Naive thymus-derived CD4-positive, alpha-beta T cell (primary cell): ENCODE data around the gene SIRPA. TPM values are rescaled to one million over a fixed set of nuclear protein-coding genes. Genes with fewer than 3 reads are reported as not detected.
A peak's percentile ranks its signal among the peaks of the same experiment; 100 is the strongest.

Experiments used
- ATAC-seq: fragments of 150-1000 bp; cut with Tn5 transposase; 2 replicates; pipeline ENCODE4 v1.10.0; 2021; ENCODE audit warnings: mild to moderate bottlenecking, moderate library complexity
- CTCF ChIA-PET: fragments of 350-600 bp; sonication (Branson Sonifier 250); formaldehyde crosslinking; loops from one replicate; lab custom pipeline; 2021; ENCODE audit warnings: antibody characterized with exemption; lab: Charles Lee
- POLR2A ChIA-PET: fragments of 350-600 bp; sonication (Branson Sonifier 250); formaldehyde crosslinking; loops from one replicate; lab custom pipeline; 2021; ENCODE audit warnings: antibody characterized with exemption, inconsistent platforms; lab: Charles Lee
- DNase-seq, 9 donors: peaks; one replicate each; pipeline versions ENCODE4 v3.0.0 to v3.0.0-alpha.2; 2020 to 2022; ENCODE audit warnings: mixed read lengths in 1 of 9
- H3K27ac ChIP-seq: one replicate; pipeline ENCODE4 v1.7.0; 2013; ENCODE audit warnings: mild to moderate bottlenecking, low read depth, low read length, moderate library complexity
- H3K27me3 ChIP-seq, 2 donors: one replicate each; pipeline ENCODE4 v1.7.0; 2013; ENCODE audit warnings: low read length in 2 of 2, mild to moderate bottlenecking in 2 of 2, moderate library complexity in 2 of 2; ENCODE audit not compliant: control insufficient read depth in 2 of 2, insufficient read depth in 2 of 2
- H3K36me3 ChIP-seq, 3 experiments: 1 replicate in 2 of 3; 2 replicates in 1 of 3; pipeline ENCODE4 v1.7.0; 2013; ENCODE audit warnings: low read length in 3 of 3, mild to moderate bottlenecking in 3 of 3, moderate library complexity in 1 of 3; ENCODE audit not compliant: insufficient read depth in 3 of 3, control insufficient read depth in 2 of 3
- H3K4me1 ChIP-seq, 2 donors: one replicate each; pipeline ENCODE4 v1.7.0; 2013; ENCODE audit warnings: low read length in 2 of 2, mild to moderate bottlenecking in 2 of 2, moderate library complexity in 1 of 2; ENCODE audit not compliant: control insufficient read depth in 2 of 2, insufficient read depth in 2 of 2
- H3K4me3 ChIP-seq: 2 replicates; pipeline ENCODE4 v1.7.0; 2013; ENCODE audit warnings: mild to moderate bottlenecking, low read length
- H3K9me3 ChIP-seq, 3 experiments: 1 replicate in 2 of 3; 2 replicates in 1 of 3; pipeline ENCODE4 v1.7.0; 2013; ENCODE audit warnings: low read length in 3 of 3; ENCODE audit not compliant: control insufficient read depth in 2 of 3
- H3K27ac Mint-ChIP-seq, 9 donors: one replicate each; pipeline ENCODE4 v1.8.0; 2020 to 2022; ENCODE audit warnings: mixed read lengths in 9 of 9, mild to moderate bottlenecking in 8 of 9, moderate library complexity in 5 of 9, inconsistent platforms in 2 of 9
- H3K27me3 Mint-ChIP-seq, 5 donors: one replicate each; pipeline ENCODE4 v1.8.0; 2021 to 2022; ENCODE audit warnings: mixed read lengths in 5 of 5, mild to moderate bottlenecking in 1 of 5
- H3K36me3 Mint-ChIP-seq, 5 donors: one replicate each; pipeline ENCODE4 v1.8.0; 2020 to 2022; ENCODE audit warnings: mixed read lengths in 5 of 5, mild to moderate bottlenecking in 3 of 5, inconsistent platforms in 1 of 5
- H3K4me1 Mint-ChIP-seq, 7 donors: one replicate each; pipeline ENCODE4 v1.8.0; 2020 to 2022; ENCODE audit warnings: mixed read lengths in 7 of 7, mild to moderate bottlenecking in 3 of 7, inconsistent platforms in 1 of 7
- H3K4me3 Mint-ChIP-seq, 10 donors: one replicate each; pipeline ENCODE4 v1.8.0; 2020 to 2022; ENCODE audit warnings: mild to moderate bottlenecking in 10 of 10, mixed read lengths in 10 of 10, moderate library complexity in 6 of 10, inconsistent platforms in 2 of 10
- H3K9me3 Mint-ChIP-seq, 11 donors: one replicate each; pipeline ENCODE4 v1.8.0; 2020 to 2022; ENCODE audit warnings: mixed read lengths in 11 of 11, mild to moderate bottlenecking in 4 of 11, inconsistent platforms in 1 of 11, moderate library complexity in 1 of 11
- intact Hi-C, 2 donors: fragments of 100-400 bp; cut with micrococcal nuclease; formaldehyde crosslinking; loops; one replicate each; pipeline ENCODE4 v1.15.1; 2023
- polyA plus RNA-seq, 2 donors: library from polyadenylated mRNA; unstranded; fragments of 300-500 nt; fragmentation: Illumina TruSeq; gene quantifications; one replicate each; pipeline ENCODE4 v1.2.3, GENCODE V29; 2021
- total RNA-seq, 6 experiments: library from RNA in 5 of 6; stranded (reverse) in 5 of 6; gene quantifications; 1 replicate in 5 of 6; 2 replicates in 1 of 6; pipeline ENCODE4 v1.2.3 and lab custom pipeline; 2021 to 2026

The SIRPA gene
- total and polyA plus RNA-seq, 7 experiments from 2014 or later = 1.7 to 42.9 (median 3.6) TPM; not detected in 3

DNA sequence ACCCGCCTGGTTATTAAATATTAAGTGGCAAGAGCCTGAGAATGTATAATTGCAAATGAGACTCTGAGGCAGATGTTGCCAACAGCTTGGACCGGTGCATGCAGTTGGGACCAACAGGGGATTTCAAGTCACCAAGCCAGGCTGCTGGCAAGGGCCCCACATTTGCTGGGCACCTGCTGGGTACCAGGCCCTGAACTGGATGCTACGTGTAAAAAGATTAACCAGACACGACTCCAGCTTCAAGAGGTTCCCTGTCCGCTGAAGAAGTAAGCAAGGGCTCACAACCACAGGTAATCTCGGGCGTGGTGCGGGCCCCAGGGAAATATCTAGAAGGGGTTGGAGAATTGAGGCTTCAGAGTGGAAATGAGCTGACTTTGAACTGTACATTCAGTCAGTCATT, 13.2 kb upstream of the SIRPA start:
- H3K27ac Mint-ChIP-seq = no peak overlapping the region
- peaks cover 0 to 19% (median 4%) of the 10 kb centered on the region in 5 donors for H3K27me3 Mint-ChIP-seq
- ChIA-PET POLR2A (no interaction called here), CTCF (no interaction called here)
- no peaks in the 10 kb centered on the region for H3K36me3 ChIP-seq
- H3K4me1 ChIP-seq = no peaks in the 10 kb centered on the region
- no peak overlapping the region for H3K4me3 Mint-ChIP-seq
- no peaks in the 10 kb centered on the region for H3K27me3 ChIP-seq
- ATAC-seq (no peak), DNase-seq (no peak)
- H3K27ac ChIP-seq = no peak overlapping the region
- no peaks in the 10 kb centered on the region for H3K9me3 Mint-ChIP-seq
- intact Hi-C loops = no loop called here
- no peaks in the 10 kb centered on the region for H3K36me3 Mint-ChIP-seq
- no peaks in the 10 kb centered on the region for H3K9me3 ChIP-seq
- peaks cover 3 to 24% (median 16%) of the 10 kb centered on the region in 7 donors for H3K4me1 Mint-ChIP-seq
- H3K4me3 ChIP-seq = no peak overlapping the region

DNA sequence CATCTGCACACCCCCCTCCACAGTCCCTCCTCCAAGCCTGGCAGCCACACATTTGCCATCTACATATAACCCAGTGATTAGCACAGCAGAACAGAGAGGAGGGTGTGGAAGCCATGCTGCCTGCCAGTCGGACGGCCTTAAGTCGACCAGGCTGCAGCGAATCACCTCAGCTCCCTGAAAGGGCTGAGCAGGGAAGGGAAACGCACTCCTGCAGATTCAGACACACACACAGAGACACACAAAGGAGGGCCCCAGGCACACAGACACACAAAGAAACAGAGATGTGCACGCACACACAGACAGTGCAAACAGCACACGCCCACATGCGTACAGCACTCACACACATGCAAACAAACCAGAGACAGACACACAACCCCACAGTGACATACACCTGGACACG, 11.2 kb upstream of the SIRPA start:
- H3K27me3 ChIP-seq = no peaks in the 10 kb centered on the region
- intact Hi-C loops = no loop called here
- H3K4me1 ChIP-seq = no peaks in the 10 kb centered on the region
- H3K27me3 Mint-ChIP-seq = peaks cover 13 to 30% (median 17%) of the 10 kb centered on the region in 5 donors
- peak overlapping the region in 1 of 10 donors; percentile 11 for H3K4me3 Mint-ChIP-seq
- H3K36me3 ChIP-seq = no peaks in the 10 kb centered on the region
- H3K27ac ChIP-seq = no peak overlapping the region
- no peaks in the 10 kb centered on the region for H3K36me3 Mint-ChIP-seq
- DNase-seq = no peak
- no peaks in the 10 kb centered on the region for H3K9me3 ChIP-seq
- H3K4me1 Mint-ChIP-seq = peaks cover 3 to 24% (median 16%) of the 10 kb centered on the region in 7 donors
- CTCF ChIA-PET = no interaction called here
- POLR2A ChIA-PET = no interaction called here
- H3K27ac Mint-ChIP-seq = peak overlapping the region in 1 of 9 donors; percentile 26
- H3K4me3 ChIP-seq = no peak overlapping the region
- no peak for ATAC-seq
- peaks cover 0 to 3% (median 0%) of the 10 kb centered on the region in 11 donors for H3K9me3 Mint-ChIP-seq

DNA sequence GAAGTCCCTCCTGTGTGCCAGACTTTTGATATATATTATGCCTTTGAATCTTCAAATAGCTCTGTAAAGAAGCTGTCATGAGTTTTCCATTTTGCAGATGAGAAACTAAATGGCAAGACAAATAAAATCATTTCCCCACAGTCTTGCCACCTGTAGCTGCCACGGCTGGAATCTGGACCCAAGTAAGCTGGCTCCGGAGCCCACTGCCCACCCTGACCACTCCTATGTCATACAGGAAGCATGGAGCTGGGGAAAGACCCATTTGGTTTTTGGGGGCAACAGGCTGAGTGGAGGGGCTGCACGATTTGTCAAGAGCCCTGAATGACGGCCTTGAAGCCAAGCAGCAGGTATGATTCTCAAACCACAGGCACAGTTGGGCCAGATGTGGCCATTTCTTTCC, 10.0 kb upstream of the SIRPA start:
- CTCF ChIA-PET = no interaction called here
- ATAC-seq = no peak
- no peak overlapping the region for H3K27ac ChIP-seq
- intact Hi-C loops = no loop called here
- H3K9me3 Mint-ChIP-seq = peaks cover 0 to 3% (median 0%) of the 10 kb centered on the region in 11 donors
- H3K27me3 ChIP-seq = no peaks in the 10 kb centered on the region
- POLR2A ChIA-PET = no interaction called here
- H3K4me3 ChIP-seq = no peak overlapping the region
- no peak overlapping the region for H3K4me3 Mint-ChIP-seq
- H3K36me3 ChIP-seq = no peaks in the 10 kb centered on the region
- H3K36me3 Mint-ChIP-seq = no peaks in the 10 kb centered on the region
- DNase-seq = no peak
- H3K27ac Mint-ChIP-seq = no peak overlapping the region
- H3K9me3 ChIP-seq = no peaks in the 10 kb centered on the region
- peaks cover 17 to 33% (median 21%) of the 10 kb centered on the region in 5 donors for H3K27me3 Mint-ChIP-seq
- H3K4me1 ChIP-seq = no peaks in the 10 kb centered on the region
- H3K4me1 Mint-ChIP-seq = peaks cover 3 to 24% (median 16%) of the 10 kb centered on the region in 7 donors

DNA sequence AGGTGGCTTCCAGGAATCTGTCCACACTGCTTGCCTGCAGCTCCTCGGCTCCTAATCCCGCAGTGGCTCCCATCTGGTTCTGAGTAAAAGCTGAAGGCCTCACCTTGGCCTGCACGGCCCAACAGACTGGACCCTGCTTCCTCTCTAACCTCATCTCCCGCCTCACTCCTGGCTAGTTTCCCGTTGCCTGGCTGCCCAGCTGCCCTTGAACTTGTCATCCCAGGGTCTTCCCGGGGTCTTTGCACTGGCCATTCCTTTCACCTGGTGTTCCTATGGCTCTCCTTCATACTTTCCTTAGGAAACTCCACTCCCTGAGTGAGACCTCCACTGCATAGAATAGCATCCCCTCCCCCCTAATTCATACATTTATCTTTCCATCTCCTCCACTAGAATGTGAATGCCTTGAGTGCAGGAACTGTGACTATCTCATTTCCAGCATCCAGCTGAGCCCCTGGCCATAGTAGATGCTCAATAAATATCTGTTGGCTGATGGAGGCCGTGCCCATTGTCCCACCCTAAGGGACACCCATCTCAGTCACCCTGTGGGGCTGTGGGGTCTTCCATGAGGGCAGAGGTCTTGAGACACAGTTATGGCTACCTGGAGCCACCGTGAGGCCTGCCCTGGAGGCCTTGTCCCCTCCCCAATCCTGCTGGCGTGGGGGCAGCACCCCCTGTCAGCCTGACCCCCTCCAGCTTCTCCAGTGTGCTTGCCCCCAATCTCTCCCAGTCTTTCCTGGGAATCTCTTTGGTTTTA, 9.1 kb upstream of the SIRPA start:
- Mint-ChIP-seq H3K4me3 (no peak overlapping the region), H3K36me3 (no peaks in the 10 kb centered on the region), H3K27me3 (peaks cover 19 to 38% (median 29%) of the 10 kb centered on the region in 5 donors), H3K27ac (no peak overlapping the region), H3K9me3 (peaks cover 0 to 3% (median 0%) of the 10 kb centered on the region in 11 donors), H3K4me1 (peaks cover 3 to 24% (median 16%) of the 10 kb centered on the region in 7 donors)
- POLR2A ChIA-PET = no interaction called here
- DNase-seq (no peak), ATAC-seq (no peak)
- CTCF ChIA-PET = no interaction called here
- Histone ChIP-seq H3K4me3 (no peak overlapping the region), H3K4me1 (no peaks in the 10 kb centered on the region), H3K27me3 (no peaks in the 10 kb centered on the region), H3K27ac (no peak overlapping the region), H3K36me3 (no peaks in the 10 kb centered on the region), H3K9me3 (no peaks in the 10 kb centered on the region)
- intact Hi-C loops = no loop called here

DNA sequence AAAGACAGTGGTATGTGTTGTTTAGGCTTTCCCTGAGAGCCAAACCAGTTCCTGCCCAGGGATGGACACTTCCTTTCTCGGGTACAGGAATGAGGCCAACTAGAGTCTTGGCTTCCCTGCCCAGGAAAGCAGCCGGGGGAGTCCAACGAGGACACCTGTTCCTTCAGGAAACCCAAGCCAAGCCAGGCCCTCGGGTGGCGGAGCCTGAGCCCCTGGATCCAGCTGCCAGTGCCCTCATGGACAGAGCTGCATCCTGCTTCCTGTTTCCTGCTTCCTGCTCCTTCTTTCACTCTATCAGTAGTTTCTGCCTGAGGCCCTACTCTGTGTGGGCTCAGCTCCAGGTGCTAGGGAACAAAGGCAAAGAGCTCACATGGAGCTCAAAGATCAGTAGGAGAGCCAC, 7.9 kb upstream of the SIRPA start:
- peaks cover 27 to 44% (median 39%) of the 10 kb centered on the region in 5 donors for H3K27me3 Mint-ChIP-seq
- Histone ChIP-seq H3K27me3 (no peaks in the 10 kb centered on the region), H3K36me3 (no peaks in the 10 kb centered on the region), H3K27ac (no peak overlapping the region), H3K4me3 (no peak overlapping the region), H3K9me3 (no peaks in the 10 kb centered on the region), H3K4me1 (no peaks in the 10 kb centered on the region)
- peaks cover 3 to 18% (median 13%) of the 10 kb centered on the region in 7 donors for H3K4me1 Mint-ChIP-seq
- intact Hi-C loops = no loop called here
- no peak overlapping the region for H3K4me3 Mint-ChIP-seq
- DNase-seq = no peak
- no peak for ATAC-seq
- H3K27ac Mint-ChIP-seq = no peak overlapping the region
- no peaks in the 10 kb centered on the region for H3K36me3 Mint-ChIP-seq
- POLR2A ChIA-PET = no interaction called here
- peaks cover 0 to 3% (median 0%) of the 10 kb centered on the region in 11 donors for H3K9me3 Mint-ChIP-seq
- CTCF ChIA-PET = no interaction called here

DNA sequence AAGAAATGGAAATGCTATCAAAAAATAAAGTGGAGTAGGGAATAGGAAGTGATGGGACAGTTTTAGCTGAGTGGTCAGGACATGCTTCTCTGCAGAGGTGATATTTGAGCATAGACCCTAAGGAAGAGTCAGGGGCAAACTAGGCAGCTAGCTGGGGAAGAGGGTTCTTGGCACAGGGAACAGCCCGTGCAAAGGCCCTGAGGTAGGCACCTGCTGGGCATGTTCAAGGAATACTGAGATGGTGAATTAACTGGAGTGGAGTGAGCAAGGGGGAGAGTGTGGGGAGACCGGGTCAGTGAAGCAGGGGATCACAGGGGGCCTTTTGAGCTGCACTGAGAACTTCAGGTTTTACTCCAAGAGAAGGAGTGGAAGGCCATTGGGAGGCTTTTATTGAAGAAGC, 7.5 kb upstream of the SIRPA start:
- POLR2A ChIA-PET = no interaction called here
- Histone ChIP-seq H3K9me3 (no peaks in the 10 kb centered on the region), H3K27me3 (no peaks in the 10 kb centered on the region), H3K27ac (no peak overlapping the region), H3K4me1 (no peaks in the 10 kb centered on the region), H3K4me3 (no peak overlapping the region), H3K36me3 (no peaks in the 10 kb centered on the region)
- no peak overlapping the region for H3K4me3 Mint-ChIP-seq
- DNase-seq = no peak
- H3K9me3 Mint-ChIP-seq = peaks cover 0 to 3% (median 0%) of the 10 kb centered on the region in 11 donors
- no peak overlapping the region for H3K27ac Mint-ChIP-seq
- CTCF ChIA-PET = no interaction called here
- no peak for ATAC-seq
- H3K27me3 Mint-ChIP-seq = peaks cover 31 to 48% (median 43%) of the 10 kb centered on the region in 5 donors
- intact Hi-C loops = no loop called here
- peaks cover 3 to 16% (median 14%) of the 10 kb centered on the region in 7 donors for H3K4me1 Mint-ChIP-seq
- no peaks in the 10 kb centered on the region for H3K36me3 Mint-ChIP-seq
